ENCODE data around the gene RPAP3.

DNA sequence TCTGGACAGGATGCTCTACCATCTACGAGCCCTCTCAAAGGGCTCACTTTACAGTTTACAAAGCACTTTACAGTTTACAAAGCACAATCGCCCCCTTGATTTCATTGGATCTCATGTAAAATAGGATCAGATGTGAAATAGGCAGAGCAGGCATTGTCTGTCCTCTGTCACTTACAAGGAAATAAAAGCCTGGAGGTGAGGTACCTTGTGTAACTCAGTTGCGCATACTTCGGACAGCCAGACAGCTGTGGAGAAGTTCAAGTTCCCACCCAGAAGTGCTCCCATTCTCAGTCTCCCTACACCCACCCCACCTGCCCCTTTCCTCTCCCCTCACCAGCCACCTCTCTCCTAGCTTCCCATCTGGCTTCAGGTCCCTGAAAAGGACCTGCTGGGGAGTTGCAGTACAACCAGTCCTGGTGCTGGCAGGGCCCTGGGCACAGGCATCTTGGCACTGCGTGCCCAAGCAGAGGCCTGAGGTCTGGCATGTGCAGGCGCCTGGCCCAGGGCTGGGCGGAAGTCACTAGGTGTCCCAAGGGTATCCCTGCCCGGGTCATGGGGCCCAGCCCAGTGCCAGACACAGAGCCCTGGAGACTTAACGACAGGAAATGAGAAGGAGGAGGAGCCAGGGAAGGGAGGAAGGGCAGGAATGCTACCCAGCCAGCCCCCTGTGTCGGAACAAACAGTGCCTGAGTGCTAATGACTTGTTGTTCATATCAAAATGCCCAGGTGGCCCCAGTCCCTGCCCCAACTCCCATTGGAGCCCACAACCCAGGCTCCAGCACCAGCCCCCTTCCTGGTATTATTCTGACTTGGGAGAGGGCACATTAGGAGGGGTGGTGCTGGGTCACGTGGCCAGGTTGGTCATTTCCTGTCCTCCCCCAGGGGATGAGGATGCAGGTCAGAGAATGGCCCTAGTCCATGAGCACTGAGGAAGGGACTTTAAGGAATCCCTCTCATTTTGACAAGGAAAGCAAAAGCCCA, 47.5 kb upstream of the RPAP3 start:
- peak; percentile 28 for TF ChIP-seq POLR2A (IDR thresholded peaks at IDR 0.05)
- TF ChIP-seq, protein P1, sequence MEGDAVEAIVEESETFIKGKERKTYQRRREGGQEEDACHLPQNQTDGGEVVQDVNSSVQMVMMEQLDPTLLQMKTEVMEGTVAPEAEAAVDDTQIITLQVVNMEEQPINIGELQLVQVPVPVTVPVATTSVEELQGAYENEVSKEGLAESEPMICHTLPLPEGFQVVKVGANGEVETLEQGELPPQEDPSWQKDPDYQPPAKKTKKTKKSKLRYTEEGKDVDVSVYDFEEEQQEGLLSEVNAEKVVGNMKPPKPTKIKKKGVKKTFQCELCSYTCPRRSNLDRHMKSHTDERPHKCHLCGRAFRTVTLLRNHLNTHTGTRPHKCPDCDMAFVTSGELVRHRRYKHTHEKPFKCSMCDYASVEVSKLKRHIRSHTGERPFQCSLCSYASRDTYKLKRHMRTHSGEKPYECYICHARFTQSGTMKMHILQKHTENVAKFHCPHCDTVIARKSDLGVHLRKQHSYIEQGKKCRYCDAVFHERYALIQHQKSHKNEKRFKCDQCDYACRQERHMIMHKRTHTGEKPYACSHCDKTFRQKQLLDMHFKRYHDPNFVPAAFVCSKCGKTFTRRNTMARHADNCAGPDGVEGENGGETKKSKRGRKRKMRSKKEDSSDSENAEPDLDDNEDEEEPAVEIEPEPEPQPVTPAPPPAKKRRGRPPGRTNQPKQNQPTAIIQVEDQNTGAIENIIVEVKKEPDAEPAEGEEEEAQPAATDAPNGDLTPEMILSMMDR (IDR thresholded peaks at IDR 0.05), result peak in 2 of 4 experiments; percentile 16 to 25
